Mucosa of stomach (tissue), 1 donor: ENCODE results near the gene RNF212.

ENCODE experiments used
- H3K27me3 ChIP-seq: one replicate; pipeline ENCODE4 v1.7.0; 2013; ENCODE audit warnings: mild to moderate bottlenecking, low read length; ENCODE audit not compliant: control insufficient read depth, insufficient read depth
- H3K36me3 ChIP-seq: one replicate; pipeline ENCODE4 v1.7.0; 2013; ENCODE audit warnings: low read length; ENCODE audit not compliant: control insufficient read depth, insufficient read depth
- H3K4me1 ChIP-seq: one replicate; pipeline ENCODE4 v1.7.0; 2013; ENCODE audit warnings: mild to moderate bottlenecking, low read length; ENCODE audit not compliant: control insufficient read depth, insufficient read depth
- H3K4me3 ChIP-seq: one replicate; pipeline ENCODE4 v1.7.0; 2013; ENCODE audit warnings: low read length
- H3K9ac ChIP-seq: one replicate; pipeline ENCODE4 v1.7.0; 2013; ENCODE audit warnings: mild to moderate bottlenecking, low read length, moderate library complexity
- H3K9me3 ChIP-seq: one replicate; pipeline ENCODE4 v1.7.0; 2013; ENCODE audit warnings: mild to moderate bottlenecking, low read length, moderate library complexity; ENCODE audit not compliant: control insufficient read depth
- donor health status: Pancreatic carcinoma.

The RNF212 gene

DNA sequence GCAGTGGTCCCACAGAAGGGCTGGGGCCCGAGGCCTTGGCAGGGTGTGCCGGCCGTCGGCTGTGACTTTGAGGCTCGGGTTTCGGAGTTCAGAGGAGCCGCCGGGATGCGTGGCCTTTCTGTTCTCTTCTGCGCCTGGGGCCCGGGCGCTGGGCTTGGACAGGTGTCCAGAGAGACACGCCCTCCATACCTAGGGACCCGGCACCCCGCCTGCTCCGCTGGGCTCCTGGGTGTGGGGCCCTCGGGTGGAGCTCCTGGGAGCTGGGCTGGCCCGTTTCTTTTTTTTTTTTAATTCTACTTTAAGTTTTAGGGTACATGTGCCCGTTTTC is 90.7 kb downstream of the RNF212 start:
- Histone ChIP-seq H3K36me3 (no peaks in the 10 kb centered on the region), H3K4me1 (peaks cover 15% of the 10 kb centered on the region)

DNA sequence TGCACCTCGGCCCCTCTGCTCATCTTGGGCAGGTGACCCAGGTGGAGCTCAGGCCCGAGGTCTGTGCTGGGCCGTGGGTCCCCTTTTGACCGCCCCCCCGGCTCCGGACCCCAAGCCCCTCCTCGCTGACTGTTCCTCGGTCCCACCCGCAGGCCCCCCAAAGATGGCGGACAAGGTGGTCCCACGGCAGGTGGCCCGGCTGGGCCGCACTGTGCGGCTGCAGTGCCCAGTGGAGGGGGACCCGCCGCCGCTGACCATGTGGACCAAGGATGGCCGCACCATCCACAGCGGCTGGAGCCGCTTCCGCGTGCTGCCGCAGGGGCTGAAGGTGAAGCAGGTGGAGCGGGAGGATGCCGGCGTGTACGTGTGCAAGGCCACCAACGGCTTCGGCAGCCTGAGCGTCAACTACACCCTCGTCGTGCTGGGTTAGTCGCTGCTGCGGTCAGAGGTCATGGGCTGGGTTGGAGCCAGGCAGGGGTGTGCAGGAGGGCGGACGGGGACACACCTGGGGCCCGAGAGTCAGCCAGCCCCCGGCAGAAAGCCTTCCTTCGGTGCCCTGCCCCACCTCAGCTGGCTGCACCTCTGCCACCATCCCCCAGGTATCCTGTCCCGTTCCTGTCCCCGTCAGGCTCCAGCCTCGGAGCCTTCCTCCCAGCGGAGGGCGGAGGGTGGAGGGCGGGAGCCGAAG is 91.2 kb downstream of the RNF212 start:
- Histone ChIP-seq H3K9me3 (no peaks in the 10 kb centered on the region), H3K4me3 (no peak overlapping the region), H3K27me3 (peaks cover 3% of the 10 kb centered on the region), H3K4me1 (peaks cover 15% of the 10 kb centered on the region), H3K36me3 (no peaks in the 10 kb centered on the region), H3K9ac (no peak overlapping the region)

More for the DNA sequence above, 90.7 kb downstream of the RNF212 start:
- no peak overlapping the region for H3K9ac ChIP-seq
- H3K9me3 ChIP-seq: no peaks in the 10 kb centered on the region
- H3K4me3 ChIP-seq: no peak overlapping the region
- peaks cover 5% of the 10 kb centered on the region for H3K27me3 ChIP-seq
